PC-9 (cell line): ENCODE measurements around the gene TENT4A. TPM values are rescaled to one million over a fixed set of nuclear protein-coding genes. Genes with fewer than 3 reads are reported as not detected.

ENCODE experiments used
- BruUV-seq: library from RNA; stranded (reverse); fragments of 400-500 nt; replicated peaks from 2 replicates; lab custom pipeline; 2021; lab: Mats Ljungman, UMichigan
- CTCF ChIA-PET: fragments of 300-600 bp; sonication (Branson Sonifier 250); formaldehyde crosslinking; loops from one replicate; lab custom pipeline; 2022; ENCODE audit warnings: antibody characterized with exemption; lab: Charles Lee
- POLR2A ChIA-PET: fragments of 300-600 bp; sonication (Branson Sonifier 250); formaldehyde crosslinking; loops from one replicate; lab custom pipeline; 2022; ENCODE audit warnings: antibody characterized with exemption; ENCODE audit not compliant: unreplicated experiment; lab: Charles Lee
- DNase-seq, 2 experiments: peaks; one replicate each; pipeline versions ENCODE4 v3.0.0 to v3.0.0-alpha.2; 2015 to 2022; ENCODE audit warnings: mixed read lengths in 1 of 2
- H2AFZ ChIP-seq: fragments of 200-600 bp; sonication (generic); 2 replicates; pipeline ENCODE4 v1.8.1; 2017; ENCODE audit warnings: antibody characterized with exemption
- H3F3A ChIP-seq: fragments of 200-600 bp; sonication (generic); 2 replicates; pipeline ENCODE4 v1.8.1; 2017; ENCODE audit warnings: antibody characterized with exemption, mild to moderate bottlenecking, low read depth; ENCODE audit not compliant: insufficient read depth
- H3K27ac ChIP-seq: fragments of 200-600 bp; sonication (generic); 2 replicates; pipeline ENCODE4 v1.6.1; 2016; ENCODE audit warnings: mixed run types
- H3K27me3 ChIP-seq: fragments of 200-600 bp; sonication (generic); 2 replicates; pipeline ENCODE4 v1.6.1; 2016; ENCODE audit warnings: low read depth, mixed run types; ENCODE audit not compliant: insufficient read depth
- H3K36me3 ChIP-seq: fragments of 200-600 bp; sonication (generic); 2 replicates; pipeline ENCODE4 v1.6.1; 2016; ENCODE audit warnings: low read depth, mixed run types
- H3K4me1 ChIP-seq: fragments of 200-600 bp; sonication (generic); replicated peaks from 2 replicates; pipeline ENCODE4 v1.6.1; 2016; ENCODE audit warnings: mixed run types; ENCODE audit not compliant: insufficient read depth
- H3K4me2 ChIP-seq: fragments of 200-600 bp; sonication (generic); 2 replicates; pipeline ENCODE4 v1.6.1; 2017; ENCODE audit warnings: mixed run types
- H3K4me3 ChIP-seq: fragments of 200-600 bp; sonication (generic); 2 replicates; pipeline ENCODE4 v1.6.1; 2016; ENCODE audit warnings: mixed run types
- H3K79me2 ChIP-seq: fragments of 200-600 bp; sonication (generic); 2 replicates; pipeline ENCODE4 v1.6.1; 2017; ENCODE audit warnings: low read depth, mixed run types
- H3K9me2 ChIP-seq: fragments of 200-600 bp; sonication (generic); 2 replicates; pipeline ENCODE4 v1.8.1; 2017; ENCODE audit warnings: mild to moderate bottlenecking; ENCODE audit not compliant: insufficient read depth
- H3K9me3 ChIP-seq: fragments of 200-600 bp; sonication (generic); 2 replicates; pipeline ENCODE4 v1.8.1; 2016; ENCODE audit warnings: low read depth; ENCODE audit not compliant: insufficient read depth
- H4K20me1 ChIP-seq: fragments of 200-600 bp; sonication (generic); 2 replicates; pipeline ENCODE4 v1.8.1; 2017; ENCODE audit not compliant: insufficient read depth
- EZH2 ChIP-seq: fragments of 200-600 bp; sonication (generic); IDR thresholded peaks from 2 replicates; pipeline ENCODE4 v1.8.0; 2017; ENCODE audit warnings: antibody characterized with exemption, low read depth
- intact Hi-C: fragments of 100-400 bp; cut with micrococcal nuclease; formaldehyde crosslinking; loops from one replicate; pipeline ENCODE4 v1.10.0; 2022; ENCODE audit not compliant: unreplicated experiment
- total RNA-seq: library from RNA; stranded (reverse); gene quantifications from 2 replicates; pipeline ENCODE4 v1.2.3, GENCODE V29; 2021
- TF ChIP-seq, protein P1 (sequence below): fragments of 200-600 bp; sonication (generic); conservative IDR thresholded peaks from 2 replicates; pipeline ENCODE4 v1.6.1; 2017; ENCODE audit warnings: mixed run types, antibody characterized with exemption, mild to moderate bottlenecking, moderate library complexity

Gene TENT4A
- total RNA-seq, 1 experiment from 2014 or later = 84.8 TPM

DNA sequence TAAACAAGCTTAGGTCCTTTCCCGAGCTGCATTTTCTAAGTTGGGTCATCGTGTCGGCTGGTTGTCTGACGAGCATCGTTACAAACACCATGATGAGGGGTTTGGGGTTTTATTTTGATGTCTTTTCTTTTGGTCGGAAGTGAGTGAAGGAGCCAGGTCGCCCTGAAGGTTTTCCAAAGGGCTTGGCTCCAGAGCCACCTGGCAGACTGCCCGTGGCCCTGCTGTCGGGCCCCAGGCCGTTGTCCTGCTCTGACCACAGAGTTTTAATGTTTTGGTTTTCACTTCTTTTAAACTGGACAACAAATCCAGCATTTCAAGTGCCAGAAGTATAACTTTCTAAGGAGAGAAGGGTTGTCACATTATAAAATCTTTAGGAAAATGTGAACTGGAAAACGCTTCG, 42.3 kb downstream of the TENT4A start:
- Histone ChIP-seq H3K9me2 (no peaks in the 10 kb centered on the region), H3K4me3 (no peak overlapping the region), H4K20me1 (0 out of 2 replicates have a peak, but pooled peaks cover 9% of the 10 kb centered on the region), H3K9me3 (no peaks in the 10 kb centered on the region), H3K27me3 (no peaks in the 10 kb centered on the region), H2AFZ (no peak overlapping the region), H3K4me1 (no peaks in the 10 kb centered on the region), H3K27ac (no peak overlapping the region), H3K4me2 (no peak overlapping the region), H3K79me2 (no peaks in the 10 kb centered on the region), H3F3A (0 out of 2 replicates have a peak, but pooled peaks cover 11% of the 10 kb centered on the region), H3K36me3 (peaks cover 37% of the 10 kb centered on the region)
- no TSS peak for BruUV-seq
- no peak for DNase-seq
- TF ChIP-seq EZH2 = no peak
- TF ChIP-seq, protein P1, sequence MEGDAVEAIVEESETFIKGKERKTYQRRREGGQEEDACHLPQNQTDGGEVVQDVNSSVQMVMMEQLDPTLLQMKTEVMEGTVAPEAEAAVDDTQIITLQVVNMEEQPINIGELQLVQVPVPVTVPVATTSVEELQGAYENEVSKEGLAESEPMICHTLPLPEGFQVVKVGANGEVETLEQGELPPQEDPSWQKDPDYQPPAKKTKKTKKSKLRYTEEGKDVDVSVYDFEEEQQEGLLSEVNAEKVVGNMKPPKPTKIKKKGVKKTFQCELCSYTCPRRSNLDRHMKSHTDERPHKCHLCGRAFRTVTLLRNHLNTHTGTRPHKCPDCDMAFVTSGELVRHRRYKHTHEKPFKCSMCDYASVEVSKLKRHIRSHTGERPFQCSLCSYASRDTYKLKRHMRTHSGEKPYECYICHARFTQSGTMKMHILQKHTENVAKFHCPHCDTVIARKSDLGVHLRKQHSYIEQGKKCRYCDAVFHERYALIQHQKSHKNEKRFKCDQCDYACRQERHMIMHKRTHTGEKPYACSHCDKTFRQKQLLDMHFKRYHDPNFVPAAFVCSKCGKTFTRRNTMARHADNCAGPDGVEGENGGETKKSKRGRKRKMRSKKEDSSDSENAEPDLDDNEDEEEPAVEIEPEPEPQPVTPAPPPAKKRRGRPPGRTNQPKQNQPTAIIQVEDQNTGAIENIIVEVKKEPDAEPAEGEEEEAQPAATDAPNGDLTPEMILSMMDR = no peak
- ChIA-PET CTCF (no interaction called here), POLR2A (no interaction called here)
- intact Hi-C loops = no loop called here

GRCh38 chr5:6755941-6756340, 42.7 kb downstream of the TENT4A start:
- CTCF ChIA-PET = no interaction called here

DNA sequence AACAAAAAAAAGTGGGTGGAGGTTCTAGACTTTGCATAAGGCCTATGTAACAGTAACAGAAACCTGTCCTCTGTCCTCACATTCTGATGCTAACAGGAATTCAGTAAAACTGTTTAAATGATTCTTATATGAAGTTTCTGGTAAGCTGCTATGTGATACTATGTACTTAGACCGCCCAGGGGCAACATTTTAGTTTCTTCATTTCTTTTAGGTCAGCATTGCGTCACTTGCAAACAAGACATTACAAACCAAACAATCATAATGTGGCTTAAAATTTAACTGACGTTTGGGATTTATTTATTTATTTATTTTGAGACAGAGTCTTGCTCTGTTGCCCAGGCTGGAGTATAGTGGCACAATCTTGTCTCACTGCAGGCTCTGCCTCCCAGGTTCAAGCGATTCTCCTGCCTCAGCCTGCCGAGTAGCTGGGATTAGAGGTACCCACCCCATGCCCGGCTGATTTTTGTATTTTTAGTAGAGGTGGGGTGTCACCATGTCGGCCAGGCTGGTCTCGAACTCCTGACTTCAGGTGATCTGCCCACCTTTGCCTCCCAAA, 44.3 kb downstream of the TENT4A start:
- Histone ChIP-seq H2AFZ (no peak overlapping the region), H3K9me2 (no peaks in the 10 kb centered on the region), H3K79me2 (no peaks in the 10 kb centered on the region), H3K27me3 (no peaks in the 10 kb centered on the region), H3K9me3 (no peaks in the 10 kb centered on the region), H3K4me1 (no peaks in the 10 kb centered on the region), H3F3A (0 out of 2 replicates have a peak, but pooled peaks cover 11% of the 10 kb centered on the region), H3K36me3 (peaks cover 22% of the 10 kb centered on the region; the same call in 1 of the 2 replicates), H3K4me3 (no peak overlapping the region), H3K27ac (no peak overlapping the region), H3K4me2 (no peak overlapping the region), H4K20me1 (0 out of 2 replicates have a peak, but pooled peaks cover 1% of the 10 kb centered on the region)
- BruUV-seq = no TSS peak
- intact Hi-C loops = no loop called here
- DNase-seq = no peak
- ChIA-PET POLR2A (no interaction called here), CTCF (no interaction called here)
- TF ChIP-seq, protein P1 = no peak
- TF ChIP-seq EZH2 = no peak

More at GRCh38 chr5:6755941-6756340, 42.7 kb downstream of the TENT4A start:
- Histone ChIP-seq H3K27ac (no peak overlapping the region), H3K4me2 (no peak overlapping the region), H3K79me2 (no peaks in the 10 kb centered on the region), H3K9me3 (no peaks in the 10 kb centered on the region), H3K27me3 (no peaks in the 10 kb centered on the region), H3K4me3 (no peak overlapping the region), H3K4me1 (no peaks in the 10 kb centered on the region), H3K9me2 (no peaks in the 10 kb centered on the region), H4K20me1 (0 out of 2 replicates have a peak, but pooled peaks cover 9% of the 10 kb centered on the region), H3F3A (0 out of 2 replicates have a peak, but pooled peaks cover 11% of the 10 kb centered on the region), H2AFZ (no peak overlapping the region), H3K36me3 (peaks cover 34% of the 10 kb centered on the region)
- no peak for TF ChIP-seq EZH2
- TF ChIP-seq, protein P1 = no peak
- POLR2A ChIA-PET = no interaction called here
- DNase-seq = no peak
- TSS peak; percentile 4 for BruUV-seq
- intact Hi-C loops = no loop called here
